HG03575 (cell line): ENCODE measurements around the gene CIRBP.

Experiments used
- ATAC-seq: cut with Tn5 transposase; IDR thresholded peaks from one replicate; pipeline ENCODE4 v1.9.1; 2021; ENCODE audit not compliant: unreplicated experiment, insufficient number of reproducible peaks, low FRiP score; ENCODE audit errors: extremely low read depth

The CIRBP gene

DNA sequence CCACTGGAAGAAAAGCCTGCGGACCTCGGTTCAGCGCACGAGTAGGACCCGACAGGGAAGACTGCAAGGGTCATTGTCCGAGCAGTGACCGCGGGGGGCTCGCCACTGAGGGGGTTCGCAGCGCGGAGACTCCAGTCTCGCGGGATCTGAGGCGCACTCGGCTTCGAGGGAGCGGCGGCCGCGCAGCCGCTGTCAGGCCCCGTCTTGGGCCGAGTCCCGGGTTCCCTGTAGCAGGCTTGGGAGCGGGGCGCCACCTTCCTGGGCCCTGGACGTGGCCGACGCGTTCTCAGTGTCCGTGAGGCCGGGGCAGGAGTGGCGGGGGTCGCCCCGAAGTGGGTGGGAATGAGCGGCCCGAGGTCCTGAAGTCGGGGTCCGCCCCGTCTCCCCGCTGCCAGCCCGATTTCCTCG, 5.7 kb downstream of the CIRBP start:
- no peak for ATAC-seq

DNA sequence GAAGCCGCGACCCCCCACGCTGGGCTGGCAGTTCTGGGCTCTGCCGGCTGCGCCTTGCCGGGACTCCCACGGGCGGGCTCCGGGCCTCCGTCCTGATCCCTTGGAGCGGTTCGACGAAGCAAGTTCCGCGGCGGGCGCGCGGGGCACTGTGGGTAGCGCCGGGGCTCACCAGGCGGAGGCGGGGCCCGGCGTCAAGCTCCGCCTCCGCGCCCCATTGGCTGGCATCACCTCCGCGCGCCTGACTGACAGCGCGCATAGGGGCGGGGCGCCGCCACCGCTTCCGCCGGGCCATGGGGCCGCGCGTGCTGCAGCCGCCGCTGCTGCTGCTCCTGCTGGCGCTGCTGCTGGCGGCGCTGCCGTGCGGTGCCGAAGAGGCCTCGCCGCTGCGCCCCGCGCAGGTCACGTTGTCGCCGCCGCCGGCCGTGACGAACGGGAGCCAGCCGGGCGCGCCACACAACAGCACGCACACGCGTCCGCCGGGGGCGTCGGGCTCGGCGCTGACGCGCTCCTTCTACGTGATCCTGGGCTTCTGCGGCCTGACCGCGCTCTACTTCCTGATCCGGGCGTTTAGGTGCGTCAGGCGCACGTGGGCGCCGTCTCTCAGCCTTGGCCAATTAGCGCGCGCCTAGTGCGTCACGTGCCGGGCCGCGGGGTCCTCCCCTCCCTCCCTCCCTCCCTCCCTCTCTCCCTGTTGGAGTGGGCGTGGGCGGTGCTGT, 6.3 kb downstream of the CIRBP start, which contains the start of gene FAM174C:
Gene FAM174C, plus strand, starts transcription at position 271 of the 716 bp plus-strand sequence. Its CDS starts 20 bp downstream, at position 291.
- no peak for ATAC-seq

DNA sequence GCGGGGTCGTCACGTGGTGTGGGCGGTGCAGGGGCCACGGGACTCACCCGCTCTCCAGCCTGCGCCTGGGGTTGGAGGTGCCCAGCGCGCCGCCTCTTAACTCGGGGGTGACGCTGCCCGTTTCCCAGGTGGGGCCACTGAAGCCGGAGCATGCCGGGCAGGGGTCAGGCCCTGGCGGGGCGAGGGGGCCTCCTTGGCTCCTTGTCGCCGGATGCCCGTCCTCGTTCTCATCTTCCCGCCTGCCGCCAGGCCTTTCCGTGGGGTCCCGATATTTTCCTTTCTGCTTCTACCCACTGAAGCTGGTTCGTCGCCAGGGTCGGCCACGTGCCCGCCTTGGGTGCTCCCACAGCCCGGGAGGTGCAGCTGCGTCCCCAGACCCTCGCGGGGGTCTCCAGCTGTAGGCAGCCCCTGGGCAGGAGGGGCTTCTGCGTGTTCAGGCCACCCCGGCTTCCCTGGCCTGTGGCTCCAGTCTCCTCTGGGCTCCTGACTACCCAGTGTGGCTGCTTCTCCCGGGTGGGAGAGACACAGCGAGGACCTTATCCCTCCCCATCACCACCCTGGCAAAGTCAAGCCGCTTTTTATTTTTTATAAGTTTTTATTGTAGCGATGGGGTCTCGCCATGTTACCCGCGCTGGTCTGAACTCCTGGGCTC, 7.0 kb downstream of the CIRBP start:
- no peak for ATAC-seq

DNA sequence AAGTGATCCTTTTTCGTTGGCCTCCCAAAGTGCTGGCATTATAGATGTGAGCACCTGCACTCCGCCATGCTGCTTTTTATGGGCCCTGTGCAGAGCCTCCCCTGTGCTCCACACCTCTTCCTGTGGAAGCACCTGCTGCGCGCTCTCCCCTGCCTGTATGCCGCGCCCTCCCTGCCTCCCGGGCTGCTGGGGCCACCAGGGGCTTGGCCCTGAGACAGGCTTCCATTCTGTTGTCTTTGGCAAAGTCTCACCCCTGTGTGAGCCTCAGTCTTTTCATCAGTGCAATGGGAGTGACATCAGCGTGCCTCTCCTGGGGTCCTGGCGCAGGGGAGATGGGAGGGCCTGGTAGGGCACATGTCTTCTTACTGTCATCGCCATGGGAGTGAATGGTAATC, 7.5 kb downstream of the CIRBP start:
- ATAC-seq = no peak

DNA sequence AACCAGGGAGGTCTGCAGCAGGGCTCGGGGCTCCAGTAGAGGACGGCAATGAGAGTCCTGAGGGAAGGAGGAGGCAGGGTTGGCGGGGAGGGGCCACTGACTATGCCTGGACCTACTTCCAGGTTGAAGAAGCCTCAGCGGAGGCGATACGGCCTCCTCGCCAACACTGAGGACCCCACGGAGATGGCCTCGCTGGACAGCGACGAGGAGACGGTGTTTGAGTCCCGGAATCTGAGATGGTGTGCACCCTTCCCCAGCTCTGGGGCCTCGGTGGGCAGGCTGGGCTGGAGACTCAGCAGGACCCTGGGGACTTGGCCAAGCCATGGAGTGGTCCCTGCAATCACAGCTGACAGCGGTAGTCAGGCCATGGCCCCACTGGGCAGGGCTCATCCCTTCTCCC, 7.9 kb downstream of the CIRBP start:
- ATAC-seq = no peak

DNA sequence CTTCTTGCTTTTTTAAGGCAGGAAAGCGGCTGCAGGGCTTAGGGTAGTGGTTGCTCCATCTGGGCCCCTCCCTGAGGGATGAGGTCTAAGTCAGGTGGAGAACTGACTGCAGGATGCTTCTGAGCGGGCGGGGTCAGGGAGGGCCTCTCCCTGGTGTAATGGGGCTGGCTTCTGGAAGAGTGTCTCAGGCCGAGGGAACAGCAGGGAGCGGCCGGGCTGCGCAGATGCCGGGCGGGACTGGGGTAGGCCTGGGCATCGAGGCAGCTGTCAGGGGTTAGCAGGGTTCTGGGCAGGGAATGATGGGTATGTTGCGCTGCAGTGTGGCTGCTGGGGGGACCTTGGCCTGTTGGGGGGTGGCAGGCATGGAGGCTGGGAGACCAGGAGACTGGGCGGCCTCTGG, 8.9 kb downstream of the CIRBP start:
- ATAC-seq = no peak

DNA sequence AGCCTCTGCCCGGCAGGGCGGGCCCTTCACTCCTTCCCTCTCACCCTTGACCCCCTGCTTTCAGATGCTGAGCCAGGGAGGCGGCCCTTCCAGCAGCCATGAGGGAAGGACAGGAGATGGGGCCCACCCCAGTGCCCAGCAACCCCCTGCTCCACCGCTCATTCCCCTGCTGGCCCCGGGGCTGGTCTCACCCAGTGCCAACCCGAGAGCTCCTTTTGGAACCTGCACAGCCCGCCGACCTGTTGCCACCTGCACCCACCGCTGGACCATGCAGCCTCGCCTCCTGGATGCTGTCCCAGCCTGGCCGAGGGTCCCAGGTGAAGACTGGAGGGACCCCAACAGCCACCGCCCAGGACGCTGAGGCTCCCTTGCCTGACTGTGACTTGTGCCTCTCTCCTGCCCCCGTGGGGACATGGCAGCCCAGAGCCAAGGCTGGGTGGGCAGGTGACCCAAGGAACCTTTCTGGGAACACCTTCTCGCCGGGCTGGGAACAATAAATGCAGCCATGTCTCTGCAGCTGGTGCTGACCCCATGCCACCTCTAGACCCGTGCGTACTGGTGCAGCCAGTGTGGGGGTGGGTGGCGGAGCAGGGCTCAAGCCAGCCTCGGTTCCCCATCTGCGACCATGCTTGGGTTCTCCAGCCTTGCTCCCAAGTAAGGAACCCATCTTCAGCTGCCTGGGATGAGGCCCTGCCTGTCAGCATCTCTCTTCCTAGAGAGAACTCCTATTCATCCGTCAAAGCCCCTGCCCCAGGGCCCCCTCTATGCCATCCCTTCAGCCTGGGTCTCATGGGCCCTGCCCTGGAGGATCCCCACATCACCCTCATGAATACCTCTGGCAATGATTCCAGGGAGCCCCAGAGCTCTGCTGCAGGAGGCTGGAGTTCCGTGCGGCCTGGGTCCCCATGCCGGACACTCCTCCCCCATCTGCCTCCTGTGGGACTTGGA, 9.9 kb downstream of the CIRBP start:
- no peak for ATAC-seq

DNA sequence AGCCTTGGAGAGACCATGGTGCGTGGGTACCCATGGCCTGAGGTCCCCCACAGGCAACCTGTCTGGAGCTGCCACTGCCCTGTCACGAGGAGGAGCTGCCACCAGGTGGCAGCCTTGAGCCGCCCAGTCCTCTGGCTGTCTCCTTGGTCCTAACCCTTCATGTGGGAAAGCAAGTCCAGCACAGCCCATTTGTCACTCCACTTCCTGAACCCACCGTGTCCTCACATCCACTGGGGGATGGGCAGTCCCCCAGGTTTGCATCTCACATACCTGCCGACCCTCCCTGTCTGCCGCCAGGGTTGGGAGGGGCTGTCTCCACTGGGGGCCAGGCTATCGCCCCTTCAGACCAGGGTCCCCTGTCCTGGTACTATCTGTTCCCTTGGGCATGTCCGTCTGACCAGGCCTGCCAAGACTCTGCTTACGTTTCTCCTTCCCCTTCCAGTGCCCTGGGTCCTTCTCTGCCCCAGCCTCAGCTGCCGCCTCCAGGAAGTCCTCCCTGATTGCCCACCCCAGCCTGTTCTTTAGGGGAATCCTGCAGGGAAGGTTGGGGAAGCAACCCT, 10.7 kb downstream of the CIRBP start:
- no peak for ATAC-seq

DNA sequence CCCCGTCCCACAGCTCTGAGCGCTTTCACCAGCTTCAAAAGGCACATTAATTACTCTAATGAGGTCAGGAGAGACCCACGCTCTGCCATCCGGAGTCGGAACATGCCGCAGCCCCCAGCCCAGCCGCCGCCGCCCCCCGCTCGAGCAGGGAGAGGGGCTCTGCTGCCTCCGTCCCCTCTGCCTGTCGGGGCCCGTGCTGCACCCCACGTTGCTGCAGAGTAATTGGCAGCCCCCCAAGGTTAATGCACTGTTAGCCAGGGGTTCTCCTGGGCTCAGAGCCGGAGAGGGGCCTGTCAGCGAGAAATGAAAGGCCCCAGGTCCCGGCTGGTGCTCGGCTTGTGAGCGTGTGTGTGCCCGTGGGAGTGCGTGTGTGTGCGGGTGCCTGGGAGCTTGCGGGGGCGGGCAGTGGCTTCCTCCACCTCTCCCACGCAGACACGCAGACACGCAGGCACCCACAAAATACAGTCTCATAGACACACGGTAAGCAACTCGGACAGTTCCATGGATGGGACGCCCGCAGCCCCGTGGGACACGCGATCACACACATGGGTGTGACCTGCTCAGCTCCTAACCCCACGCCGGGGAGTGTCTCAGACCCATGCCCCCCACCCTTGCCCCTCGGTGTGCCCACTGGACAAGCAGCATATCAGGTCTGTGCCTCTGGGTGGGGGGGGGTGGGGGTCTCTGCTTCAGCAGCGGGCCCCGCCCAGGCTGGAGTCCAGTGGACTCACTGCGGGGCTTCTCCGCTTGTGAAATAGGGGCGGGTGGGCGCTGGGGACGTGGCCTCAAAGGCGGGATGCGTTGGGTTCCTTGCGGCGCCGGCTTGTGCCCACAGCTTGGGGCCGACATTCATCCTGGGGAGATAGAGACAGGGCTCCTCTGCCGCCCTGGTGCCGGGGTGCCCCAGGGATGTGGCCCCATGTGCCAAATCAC, 11.8 kb downstream of the CIRBP start:
- no peak for ATAC-seq

DNA sequence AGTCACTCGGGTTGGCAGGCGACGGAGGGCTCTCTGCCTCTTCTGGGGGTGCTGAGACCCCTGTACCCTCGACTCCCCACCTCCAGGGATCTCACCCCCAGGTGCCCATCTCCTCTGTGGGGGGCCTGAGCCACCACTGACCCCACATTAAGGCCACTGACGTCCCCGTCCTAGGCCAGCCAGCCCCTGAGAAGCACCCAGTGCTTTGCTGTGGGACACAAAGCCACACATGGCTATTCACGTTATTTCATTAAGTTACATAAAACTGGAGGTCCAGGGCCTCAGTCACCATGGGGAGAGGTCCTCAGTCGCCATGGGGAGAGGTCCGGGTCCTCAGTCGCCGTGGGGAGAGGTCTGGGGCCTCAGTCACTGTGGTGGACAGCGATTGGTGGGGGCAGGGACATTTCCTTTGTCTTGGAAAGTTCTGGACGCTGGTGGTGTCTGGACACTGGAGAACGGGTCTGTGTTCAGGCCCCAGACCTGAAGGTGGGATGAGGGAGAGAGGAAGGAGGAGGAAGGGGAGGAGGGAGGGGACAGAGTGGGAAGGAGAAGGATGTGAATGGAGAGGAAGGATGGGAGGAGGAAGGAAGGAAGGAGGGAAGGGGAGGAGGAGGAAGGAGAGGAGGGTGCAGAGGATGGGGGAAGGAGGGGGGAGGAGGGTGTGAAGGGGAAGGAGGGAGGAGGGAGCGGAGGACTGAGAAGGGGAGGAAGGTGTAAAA, 12.6 kb downstream of the CIRBP start:
- no peak for ATAC-seq

DNA sequence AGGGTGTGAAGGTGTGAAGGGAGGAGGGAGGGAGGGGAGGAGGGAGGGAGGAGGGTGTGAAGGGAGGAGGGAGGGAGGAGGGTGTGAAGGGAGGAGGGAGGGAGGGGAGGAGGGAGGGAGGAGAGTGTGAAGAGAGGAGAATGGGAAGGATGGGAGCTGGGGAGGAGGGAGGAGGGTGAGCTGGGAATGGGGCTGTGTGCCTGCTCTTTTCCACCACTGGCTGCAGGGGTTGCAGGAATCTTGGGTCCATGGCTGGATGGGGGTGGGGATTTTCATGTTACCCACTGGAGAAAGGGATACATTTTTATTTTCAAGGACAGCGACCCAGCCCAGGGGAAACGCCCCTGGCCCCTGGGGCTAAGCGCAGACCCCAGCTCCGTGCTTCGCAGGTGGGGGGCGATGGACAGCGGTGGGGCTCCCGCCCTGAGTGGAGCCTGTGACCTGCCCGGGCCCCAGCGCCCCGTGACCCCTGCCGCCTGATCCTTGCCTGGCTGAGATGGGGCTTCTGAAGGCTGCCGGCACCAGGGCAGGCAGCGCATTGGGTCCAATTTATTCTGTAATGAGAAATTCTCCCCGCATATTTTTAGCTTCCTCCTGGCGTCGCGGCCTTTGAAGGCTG, 13.6 kb downstream of the CIRBP start:
- no peak for ATAC-seq

DNA sequence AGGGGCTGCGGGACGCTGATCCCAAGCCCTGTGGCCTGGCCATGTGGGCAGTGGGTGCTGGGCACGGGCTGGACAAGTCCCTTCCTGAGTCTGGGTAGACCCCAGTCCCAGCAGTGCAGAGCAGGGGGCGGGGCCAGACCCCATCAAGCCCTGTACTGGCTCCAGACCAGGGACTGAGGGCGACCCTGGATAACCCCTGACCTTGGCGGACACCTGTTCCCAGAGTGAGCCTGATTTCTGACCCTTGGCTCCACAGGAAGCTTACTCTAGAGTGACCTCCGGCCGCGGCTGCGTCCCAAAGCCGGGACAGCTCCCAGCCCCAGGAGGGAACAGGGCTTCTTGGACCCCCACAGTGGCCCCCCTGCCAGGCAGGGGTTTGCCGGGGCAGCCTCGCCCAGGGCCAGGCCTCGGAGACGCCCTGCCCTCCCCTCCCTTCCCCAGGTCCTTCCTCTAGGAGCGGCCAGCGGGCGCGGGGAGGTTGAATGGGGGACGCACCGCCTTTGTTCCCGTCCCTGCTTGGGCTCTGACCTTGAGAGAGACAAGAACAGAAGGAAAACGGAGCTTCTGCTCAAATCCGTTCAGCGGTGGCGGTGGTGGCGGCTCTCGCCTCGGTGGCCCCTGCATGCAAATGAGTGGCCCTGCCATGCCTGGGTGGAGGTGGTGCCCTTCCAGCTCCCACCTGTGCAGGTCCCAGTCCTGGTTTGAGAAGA, 14.2 kb downstream of the CIRBP start:
- no peak for ATAC-seq

DNA sequence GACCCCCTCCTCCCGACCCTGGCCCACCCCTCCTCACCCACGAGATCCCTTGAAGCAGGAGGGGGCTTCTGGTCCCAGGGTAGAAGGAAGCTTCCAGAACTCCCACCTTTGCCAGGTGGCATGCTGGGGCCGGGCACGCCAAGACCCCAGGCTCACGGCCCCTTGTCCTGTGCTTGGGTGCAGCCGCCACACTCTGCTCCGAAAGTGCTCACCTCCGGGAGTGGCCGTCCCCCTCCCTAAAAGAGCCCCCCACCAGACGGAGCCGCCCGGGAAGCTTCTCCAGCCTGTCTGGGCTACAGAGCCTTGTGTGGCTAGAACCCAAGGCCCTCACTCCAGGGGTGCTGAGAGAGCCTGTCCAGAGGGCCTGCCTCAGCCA, 14.8 kb downstream of the CIRBP start:
- ATAC-seq = no peak

DNA sequence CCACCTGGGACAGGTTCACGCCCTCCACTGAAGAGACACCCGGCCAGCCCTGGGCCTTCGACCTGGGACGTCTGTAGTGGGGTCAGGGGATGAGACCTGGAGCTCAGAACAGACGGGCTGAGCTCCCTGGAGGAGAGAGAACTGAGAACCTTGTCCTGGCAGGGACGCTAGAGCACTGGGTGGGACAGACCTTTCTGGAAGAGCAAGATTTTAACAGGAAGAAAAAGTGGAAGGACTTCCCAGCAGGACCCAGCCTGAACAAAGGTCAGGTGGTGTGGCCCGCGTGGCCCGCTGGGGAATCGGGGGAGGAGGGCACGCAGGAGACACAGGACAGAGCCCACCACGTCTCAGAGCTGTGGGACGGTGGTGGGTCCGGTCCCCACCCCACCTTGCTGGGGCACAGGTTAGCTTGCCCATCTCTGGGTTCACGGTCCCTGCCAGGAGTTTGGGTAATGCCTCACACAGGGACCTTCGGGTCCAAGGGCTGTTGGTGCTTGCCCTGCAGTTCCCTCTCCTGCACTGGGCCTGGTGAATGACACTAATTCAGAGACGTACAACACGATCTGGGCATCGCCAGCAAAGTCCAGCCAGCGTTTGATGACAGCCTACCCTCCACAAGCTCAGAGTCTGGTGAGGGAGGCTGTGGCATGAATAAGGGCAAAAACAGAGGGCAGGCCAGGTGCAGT, 15.3 kb downstream of the CIRBP start:
- no peak for ATAC-seq

DNA sequence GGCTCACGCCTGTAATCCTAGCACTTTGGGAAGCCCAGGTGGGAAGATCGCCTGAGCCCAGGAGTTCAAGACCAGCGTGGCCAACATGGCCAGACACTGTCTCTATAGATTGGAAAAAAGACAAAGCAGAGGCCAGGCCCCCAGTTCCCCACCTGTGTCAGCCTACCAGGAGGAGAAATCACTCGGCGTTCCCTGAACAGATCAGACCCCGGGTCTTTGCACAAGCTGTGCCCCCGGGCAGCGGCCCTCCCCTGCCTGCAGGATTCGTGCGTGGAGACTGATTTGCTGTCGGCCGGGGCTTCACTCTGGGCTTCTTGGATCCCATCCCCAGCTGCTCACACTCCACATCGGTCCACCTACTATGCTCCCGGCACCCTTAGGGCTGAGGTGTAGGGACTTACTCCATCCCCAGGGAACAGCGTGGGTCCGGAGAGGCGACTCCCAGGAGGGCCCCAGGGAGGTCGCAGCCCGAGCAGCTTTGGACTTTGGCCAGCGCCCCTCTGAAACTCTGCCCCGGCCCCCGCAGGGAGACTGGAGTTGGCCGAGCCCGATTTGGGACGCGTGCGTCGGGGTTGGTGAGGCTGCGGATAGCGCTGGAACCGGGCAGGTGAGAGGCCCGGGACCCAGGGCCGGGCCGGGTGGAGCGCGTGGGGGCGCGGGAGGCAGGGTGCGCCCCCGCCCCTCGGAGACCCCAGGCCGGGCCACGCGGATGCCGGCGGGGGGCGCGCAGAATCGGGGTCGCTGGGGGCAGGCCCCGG, 16.0 kb downstream of the CIRBP start:
- no peak for ATAC-seq
